Measurements from ENCODE around the gene PTPN14.

DNA sequence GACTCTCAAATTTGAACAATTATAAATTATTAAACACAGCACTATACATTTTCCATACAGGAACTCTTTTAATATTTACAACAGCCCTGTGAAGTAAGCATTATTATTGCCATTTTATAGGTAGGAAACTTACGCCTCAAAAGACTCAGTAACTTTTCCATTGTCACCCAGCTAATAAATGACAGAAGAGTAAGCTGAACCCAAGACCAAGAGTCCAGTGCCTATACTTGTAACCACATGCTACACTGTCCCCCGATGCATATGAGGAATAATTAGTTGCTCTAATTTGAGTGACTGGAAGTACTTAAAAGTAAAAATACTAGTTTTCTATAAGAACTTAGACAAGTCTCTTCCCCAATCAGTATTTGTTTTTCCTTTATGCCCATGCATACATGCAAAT lies 88.5 kb downstream of the PTPN14 start:
- TF ChIP-seq, protein P1, sequence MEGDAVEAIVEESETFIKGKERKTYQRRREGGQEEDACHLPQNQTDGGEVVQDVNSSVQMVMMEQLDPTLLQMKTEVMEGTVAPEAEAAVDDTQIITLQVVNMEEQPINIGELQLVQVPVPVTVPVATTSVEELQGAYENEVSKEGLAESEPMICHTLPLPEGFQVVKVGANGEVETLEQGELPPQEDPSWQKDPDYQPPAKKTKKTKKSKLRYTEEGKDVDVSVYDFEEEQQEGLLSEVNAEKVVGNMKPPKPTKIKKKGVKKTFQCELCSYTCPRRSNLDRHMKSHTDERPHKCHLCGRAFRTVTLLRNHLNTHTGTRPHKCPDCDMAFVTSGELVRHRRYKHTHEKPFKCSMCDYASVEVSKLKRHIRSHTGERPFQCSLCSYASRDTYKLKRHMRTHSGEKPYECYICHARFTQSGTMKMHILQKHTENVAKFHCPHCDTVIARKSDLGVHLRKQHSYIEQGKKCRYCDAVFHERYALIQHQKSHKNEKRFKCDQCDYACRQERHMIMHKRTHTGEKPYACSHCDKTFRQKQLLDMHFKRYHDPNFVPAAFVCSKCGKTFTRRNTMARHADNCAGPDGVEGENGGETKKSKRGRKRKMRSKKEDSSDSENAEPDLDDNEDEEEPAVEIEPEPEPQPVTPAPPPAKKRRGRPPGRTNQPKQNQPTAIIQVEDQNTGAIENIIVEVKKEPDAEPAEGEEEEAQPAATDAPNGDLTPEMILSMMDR (IDR thresholded peaks at IDR 0.05; ENCODE audit: low read depth, low read length): no peak
- TF ChIP-seq EZH2phosphoT487 (IDR thresholded peaks at IDR 0.05; ENCODE audit: low read depth): no peak
